Suppressor macrophage treated with lipopolysaccharide for 1 hour (primary cell): ENCODE results near the gene C1orf232.

Experiments used
- DNase-seq, 3 donors: peaks; one replicate each; pipeline ENCODE4 v3.0.0-alpha.2; 2020 to 2022

Gene C1orf232

DNA sequence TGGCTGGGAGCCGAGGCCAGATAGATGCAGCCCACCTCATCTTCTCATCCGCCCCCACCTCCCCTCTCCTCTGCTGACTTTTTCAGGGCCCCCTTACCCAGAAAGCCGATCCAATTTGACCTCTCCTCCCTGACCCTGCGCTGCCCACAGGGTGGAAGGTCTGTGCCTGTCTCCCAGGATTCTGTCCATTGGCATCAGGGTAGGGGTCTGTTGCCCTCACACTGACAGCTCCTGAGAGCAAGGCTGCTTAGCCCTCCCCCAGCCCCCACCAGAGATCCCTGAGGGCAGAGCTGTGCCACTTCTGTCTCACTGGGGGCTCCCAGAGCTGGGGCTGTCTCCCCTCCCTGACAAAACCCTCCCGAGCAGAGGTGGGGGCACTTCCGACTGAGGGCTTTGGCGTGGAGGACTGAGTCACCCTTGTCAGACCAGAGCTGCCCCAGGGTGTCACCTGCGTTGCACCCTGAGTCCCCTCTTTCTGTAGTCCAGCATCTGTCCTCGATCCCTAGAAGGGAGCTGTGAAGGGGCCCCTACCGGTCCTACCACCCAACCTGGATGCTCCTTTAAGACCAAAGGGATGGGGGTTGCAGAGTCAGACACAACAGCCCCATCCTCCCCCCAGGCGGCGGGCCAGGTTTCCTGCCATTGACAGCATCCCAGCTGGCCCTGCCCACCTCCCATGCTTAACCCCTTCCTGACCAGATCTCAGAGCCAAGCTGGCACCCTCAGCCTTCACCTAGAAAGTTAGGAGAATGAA is 12.3 kb downstream of the C1orf232 start:
- DNase-seq, result no peak

DNA sequence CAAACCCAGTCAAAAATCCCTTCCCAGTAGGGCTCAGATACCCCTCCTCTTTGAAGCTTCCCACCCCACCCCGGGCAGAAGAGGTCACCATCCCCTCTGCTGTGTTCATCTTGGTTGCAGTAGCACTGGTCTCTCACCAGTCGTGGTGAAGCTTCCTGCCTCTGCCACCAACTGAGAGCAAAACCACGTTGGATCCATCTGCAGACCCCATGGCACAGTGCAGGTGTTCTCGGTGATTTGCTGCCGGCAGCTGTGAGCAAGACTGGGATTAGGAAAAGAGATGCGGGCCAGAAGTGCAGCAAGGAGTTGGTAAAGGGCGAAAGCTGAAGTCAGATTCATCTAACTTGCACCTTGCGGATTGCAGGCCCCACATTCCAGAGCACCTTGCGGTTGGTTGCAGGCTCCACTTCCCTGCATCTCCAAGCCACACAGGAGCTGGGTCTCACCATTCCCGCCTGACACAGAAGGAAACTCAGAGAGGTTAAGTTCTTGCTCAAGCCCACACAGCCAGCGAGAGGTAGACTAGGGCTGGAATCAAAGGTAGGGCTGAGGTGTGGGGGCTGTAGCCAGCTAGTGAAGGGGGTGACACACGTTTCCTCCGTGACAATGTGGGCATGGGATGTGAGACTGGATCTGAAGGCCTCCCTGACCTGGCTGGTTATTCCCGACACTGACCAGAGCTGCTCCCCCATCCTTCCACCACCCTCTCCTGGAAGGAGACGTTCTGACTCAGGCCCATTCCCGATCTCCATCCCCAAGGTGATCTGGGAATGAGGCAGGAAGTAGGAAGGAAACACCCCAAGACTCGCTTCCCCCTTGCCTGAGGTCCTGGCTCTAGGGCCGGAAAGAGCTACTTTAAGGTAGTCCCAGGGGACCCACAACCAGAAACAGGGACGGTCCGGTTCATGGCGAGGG is 13.1 kb downstream of the C1orf232 start:
- DNase-seq, result no peak

DNA sequence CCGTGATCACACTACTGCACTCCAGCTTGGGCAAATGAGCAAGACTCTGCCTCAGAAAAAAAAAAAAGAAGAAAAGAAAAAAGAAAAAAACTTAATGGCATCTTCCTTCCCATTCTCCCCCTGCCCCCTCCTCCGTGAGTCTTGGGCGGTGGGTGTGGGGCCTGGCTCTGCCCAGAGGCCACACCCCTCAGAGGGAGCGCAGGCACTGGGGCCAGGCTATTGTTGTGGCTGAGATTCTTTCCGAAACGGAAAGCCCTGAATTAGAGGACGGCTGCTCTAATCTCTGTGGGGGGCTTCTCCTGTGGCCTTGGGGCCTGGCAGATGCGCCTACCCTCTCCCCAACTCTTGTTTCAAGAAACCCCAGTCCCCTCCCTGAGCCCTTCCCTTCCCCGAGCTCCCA is 14.0 kb downstream of the C1orf232 start:
- DNase-seq, result no peak

DNA sequence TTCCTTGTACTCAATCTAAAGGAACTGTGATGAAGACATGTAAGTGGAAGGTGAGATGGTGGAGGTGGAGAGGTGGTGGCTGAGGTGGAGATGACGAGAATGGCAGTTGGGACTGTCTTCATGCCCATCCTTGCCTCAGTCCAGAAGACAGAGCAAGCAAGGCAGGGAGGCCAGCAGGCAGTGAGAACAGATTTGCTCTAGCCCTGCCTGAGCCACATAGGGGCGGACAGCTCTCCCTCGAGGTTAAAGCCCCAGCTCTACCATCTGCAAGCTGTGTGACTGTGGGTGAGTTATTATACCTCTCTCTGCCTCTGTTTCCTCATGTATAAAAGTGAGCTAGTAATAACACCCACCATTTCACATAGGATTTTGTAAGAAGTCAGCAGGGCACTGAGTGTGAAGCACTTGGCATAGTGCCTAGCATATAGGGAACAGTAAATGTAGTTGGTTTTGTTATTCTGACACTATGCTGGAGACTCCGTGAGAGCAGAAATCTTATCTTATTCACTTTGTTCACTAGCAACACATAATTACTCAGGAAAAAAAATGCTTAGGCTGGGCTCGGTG is 14.7 kb downstream of the C1orf232 start:
- DNase-seq, result peak; percentile 30 to 46 (median 39)

DNA sequence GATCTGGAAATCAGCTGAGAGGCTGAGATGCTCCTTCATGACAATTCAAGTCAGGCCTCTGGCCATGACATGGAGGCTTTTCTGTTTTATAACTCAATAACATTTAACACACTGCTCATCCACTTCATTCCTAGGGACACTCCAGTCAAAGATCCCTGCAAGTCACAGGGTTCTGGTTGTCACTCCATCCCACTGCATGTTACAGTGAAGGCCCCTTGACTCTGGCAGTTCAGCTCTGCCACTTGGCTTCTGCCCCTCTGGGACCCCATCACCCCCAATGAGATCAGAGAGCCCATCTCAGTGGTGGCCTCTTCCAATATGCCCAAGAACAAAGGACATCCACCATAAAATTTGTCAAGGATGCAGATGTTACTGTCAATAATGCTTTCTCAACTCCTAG is 19.9 kb downstream of the C1orf232 start:
- no peak for DNase-seq

DNA sequence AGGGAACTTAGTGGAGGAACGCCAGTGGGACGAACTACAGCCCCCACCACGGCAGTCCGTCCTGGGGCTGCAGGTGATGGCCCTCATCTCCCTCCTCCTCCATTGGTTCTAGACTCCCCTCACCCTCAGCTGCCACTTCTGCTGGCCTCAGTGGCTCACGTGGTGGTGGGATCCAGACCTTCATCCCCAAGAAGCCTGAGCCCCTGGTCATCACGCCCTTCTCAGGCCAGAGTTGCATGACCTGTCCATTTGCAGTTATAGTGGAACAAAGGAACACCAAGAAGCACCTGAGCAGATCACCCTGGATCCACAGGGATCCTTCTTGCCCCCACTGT is 22.8 kb downstream of the C1orf232 start:
- no peak for DNase-seq

DNA sequence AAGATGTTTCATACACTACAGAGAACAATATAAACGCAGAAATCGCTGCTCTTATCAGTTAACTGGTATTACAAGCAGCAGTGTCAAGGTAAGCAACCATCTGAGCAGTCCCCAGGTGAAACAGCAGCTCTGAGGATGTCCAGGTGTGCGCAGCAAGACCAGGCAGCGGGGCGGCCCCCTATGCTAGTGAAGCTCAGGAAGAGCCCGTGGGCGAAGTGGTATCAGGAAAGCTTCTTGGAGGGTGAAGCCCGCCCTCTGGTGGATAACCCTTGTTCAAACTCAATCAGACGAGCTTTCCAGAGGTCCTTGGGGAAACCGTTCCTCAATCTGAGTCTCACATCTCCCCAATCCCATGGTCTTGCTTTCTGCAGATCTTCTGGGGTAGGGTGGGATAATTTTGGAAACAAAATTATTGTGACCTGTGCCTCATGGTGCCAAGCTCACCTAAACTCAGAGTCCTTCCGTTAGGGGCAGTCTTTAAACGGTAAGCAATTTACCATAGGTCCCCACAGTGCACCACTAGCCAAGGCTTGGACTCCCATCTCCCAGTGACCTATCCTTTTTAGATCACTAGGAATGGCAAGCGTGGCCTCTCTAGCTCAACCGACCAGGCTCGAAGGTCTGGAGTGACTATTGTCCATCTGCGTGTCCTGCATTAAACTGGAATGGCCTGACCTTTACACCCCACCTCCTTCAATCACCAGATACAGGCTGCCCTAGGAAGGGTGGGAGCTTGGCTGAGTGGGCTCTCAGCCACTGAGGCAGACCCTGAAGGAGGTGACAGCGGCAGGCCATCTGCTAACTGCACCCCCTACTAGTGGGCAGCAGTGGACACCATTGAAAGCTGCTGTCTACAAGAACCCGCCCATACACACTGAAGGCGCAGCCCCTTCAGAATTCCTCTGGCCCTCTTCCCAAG is 23.5 kb downstream of the C1orf232 start:
- peak; percentile 90 to 91 (median 91) for DNase-seq

DNA sequence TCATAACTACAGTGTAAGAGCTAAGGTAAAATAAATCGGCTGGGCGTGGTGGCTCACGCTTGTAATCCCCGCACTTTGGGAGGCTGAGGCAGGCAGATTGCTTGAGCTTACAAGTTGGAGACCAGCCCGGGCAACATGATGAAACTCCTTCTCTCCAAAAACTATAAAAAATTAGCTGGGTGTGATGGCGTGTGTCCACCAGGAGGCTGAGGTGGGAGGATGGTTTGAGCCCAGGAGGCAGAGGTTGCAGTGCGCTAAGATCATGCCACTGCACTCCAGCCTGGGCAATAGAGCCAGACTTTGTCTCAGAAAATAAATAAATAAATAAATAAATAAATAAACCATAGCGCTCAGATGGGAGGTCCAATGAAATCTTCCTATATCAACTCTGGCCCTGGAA is 26.6 kb downstream of the C1orf232 start:
- no peak for DNase-seq

DNA sequence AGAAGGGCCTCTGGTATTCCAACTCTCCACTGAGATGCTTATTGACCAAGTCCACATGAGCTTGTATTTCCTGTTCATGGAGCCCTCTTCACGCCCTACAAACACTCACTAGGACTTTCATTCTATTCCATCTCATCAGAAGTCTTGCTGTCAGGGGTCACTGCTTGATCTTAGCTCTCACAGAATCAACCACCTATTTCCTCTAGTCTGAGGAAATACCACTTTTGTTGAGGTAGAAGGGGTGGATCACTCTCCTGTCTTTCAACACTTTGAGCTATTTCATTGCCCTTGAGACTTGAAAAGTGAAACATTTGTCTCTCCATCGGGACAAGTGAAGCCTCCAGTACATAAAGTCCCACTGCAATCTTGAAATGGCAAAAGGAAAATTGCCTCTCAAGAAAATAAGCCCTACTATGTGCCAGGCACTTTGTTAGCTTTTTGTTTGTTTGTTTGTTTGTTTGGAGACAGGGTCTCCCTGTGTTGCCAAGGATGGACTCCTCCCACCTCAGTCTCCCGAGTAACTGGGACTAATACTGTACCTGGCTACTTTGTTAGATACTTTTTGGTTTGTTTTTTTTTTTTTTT is 29.7 kb downstream of the C1orf232 start:
- no peak for DNase-seq

DNA sequence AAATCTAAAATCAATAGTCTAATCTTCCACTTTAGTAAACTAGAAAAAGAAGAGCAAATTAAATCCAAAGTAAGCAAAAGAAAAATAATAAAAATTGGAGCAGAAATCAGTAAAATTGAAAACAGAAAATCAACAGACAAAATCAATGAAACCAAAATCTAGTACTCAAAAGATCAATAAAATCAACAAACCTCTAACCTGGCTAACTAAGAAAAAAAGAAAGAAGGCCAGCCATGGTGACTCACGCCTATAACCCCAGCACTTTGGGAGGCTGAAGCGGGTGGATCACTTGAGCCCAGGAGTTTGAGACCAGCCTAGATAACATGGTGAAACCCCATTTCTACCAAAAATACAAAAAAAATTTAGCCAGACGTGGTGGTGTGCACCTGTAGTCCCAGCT is 34.3 kb downstream of the C1orf232 start:
- DNase-seq, result no peak

DNA sequence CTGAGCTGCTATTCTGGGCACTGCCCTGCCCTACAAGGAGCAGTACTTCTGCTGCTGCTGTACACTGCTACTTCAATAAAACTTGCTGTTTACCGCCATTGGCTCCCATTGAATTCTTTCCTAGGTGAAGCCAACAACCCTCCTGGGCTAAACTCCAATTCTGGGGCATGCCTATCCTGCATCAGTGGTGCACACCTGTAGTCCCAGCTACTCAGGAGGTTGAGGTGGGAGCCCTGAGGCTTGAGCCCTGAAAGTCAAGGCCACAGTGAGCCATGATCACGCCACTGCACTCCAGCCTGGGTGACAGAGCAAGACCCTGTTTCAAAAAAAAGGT is 36.0 kb downstream of the C1orf232 start:
- no peak for DNase-seq

DNA sequence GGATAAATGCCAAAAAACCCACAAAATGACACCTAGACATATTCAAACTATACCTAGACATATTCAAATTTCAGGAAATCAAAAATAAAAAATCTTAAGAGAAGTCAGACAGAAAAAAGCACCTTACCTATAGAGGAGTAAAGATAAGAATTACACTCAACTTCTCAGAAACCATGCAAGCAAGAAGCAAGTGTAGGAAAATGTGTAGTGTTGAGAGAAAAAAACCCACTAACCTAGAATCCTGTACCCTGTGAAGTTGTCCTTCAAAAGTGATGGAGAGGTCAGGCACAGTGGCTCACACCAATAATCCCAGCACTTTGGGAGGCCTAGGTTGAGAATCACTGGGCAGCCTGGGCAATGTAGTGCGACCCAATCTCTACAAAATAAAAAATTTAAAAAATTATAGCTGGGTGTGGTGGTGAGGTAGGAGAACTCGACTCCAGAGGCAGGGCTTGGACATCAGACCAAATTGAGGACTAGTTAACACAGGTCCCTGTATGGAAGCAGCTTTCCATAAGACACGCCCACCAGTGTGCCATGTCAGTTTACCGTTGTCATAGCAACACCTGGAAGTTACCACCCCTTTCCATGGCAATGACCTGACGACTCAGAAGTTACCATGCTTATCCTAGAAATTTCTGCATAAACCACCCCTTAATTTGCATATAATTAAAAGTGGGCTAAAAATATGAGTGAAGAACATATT is 36.5 kb downstream of the C1orf232 start:
- DNase-seq, result no peak

DNA sequence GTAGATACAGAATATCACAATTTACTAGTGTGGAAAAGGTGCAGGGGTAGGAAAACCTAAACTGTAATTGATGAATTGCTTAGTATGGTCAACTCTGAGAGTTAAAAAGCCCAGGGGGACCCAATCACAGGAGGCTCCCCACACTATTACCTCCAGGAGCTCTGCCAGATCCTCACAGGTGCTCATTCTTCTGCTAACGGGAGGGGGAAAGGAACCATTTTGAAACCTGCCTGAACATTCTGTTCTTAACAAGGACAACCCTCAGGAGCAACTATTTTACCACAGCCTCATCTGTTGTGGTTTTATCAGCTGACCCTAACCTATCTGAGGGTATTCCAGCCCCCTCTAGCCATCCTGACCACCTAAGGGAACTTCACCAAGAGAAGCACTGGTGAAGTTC is 38.1 kb downstream of the C1orf232 start:
- DNase-seq, result no peak

DNA sequence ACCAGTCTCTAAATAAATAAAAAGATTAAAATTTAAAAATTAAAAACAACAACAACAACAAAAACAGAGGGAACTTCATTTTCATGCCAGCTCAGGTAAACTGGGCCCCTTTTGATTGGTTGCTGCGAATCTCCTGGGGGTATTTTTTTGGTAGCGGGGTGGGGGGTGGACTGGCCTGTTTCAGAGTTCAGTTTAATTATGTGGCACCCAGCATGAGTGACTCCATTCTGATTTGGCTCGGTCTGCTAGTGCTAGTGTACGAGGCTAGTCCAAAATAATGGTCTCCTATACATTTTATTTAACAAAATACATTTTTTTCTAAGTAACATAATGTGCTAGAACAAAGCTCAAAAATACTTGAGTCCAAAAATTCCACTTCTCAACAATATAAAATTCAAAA is 39.0 kb downstream of the C1orf232 start:
- DNase-seq, result no peak

DNA sequence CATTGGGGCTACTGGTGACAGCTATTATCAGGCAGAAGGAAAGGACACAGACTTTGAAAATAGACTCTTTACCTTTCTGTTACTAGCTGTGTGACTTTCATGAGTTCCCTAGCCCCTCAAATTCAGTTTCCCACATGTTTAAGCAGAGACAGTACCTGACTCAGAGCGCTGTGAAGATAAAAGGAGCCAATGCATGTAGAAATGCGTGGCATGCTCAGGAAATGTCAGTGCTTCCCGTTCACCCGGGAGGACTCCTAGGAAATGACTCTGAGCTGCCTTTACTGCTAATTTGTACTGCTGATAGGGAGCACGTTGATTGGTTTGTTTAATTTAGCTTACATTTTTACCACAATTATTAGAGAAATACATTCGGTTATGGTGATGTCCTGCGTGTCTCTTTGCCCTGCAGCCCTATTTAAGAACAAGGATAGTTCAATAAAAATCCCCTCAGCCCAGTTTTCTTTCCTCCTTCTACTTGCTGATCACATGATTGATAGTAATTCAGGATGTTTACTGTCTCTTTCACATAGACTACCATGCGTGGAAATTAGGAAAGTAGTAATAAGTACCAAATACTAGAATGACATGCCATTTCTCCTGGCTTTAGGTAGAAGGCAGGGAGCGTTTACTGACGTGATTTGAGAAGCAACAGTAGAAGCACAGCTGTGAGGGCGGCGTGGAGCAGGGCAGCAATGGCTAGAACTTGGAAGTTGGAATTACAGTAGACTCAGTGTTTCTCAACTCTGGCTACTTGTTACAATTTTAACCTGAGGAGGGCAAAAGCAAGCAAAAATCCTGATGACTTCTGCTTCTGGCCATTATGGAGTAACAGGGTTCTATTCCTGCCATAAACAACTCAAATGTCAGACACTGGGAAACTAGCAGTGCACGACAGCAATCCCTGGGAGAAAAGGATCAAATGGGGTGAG is 41.3 kb downstream of the C1orf232 start:
- DNase-seq, result peak; percentile 38 to 60 (median 49)

DNA sequence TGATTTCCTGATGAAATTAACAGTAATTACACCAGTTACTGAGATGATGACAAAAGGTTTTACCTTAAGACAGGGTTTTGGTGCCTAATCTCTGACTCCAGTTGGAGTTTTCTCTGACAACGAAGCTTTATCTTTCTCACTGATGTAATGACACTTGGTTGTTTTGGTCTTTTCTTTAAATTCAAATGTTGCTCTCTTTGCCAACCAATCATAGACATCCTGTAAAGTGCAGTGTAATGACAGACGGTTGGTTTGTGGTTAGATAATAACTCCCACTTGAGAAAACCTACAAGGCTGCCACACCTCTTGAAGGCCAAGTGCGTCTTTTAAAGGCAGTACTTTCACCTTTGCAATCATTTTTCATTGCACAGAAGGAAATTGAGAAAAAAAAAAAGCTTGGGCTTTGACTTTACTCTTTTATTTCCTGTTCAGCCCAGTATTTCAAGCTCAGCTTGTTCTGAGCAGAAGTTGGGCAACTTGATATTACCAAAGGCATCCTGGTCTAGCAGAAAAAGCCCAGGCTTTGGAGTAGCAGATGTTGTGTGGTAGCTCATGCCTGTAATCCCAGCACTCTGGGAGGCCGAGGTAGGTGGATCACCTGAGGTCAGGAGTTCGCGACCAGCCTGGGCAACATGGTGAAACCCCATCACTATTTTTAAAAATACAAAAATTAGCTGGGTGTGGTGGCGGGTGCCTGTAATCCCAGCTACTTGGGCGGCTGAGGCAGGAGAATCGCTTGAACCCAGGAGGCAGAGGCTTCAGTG is 42.3 kb downstream of the C1orf232 start:
- DNase-seq, result peak; percentile 56 to 62 (median 60)

DNA sequence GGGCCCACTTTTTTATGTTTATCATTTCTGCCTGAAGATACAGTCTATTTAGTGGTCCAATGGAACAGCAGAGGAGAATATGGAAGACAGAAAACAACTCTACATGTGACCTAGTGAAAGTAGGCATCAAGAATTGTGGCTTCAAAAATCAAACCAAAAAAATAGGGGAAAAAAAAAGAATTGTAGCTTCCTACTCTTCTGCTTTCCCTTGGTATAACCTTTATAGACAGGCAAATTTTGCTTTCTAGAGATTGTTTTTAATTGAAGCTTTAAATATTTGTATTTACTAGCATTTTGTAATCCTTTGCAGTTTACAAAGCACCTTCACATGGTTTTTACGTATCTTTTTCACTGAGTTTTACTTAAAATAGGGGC is 42.8 kb downstream of the C1orf232 start:
- no peak for DNase-seq

DNA sequence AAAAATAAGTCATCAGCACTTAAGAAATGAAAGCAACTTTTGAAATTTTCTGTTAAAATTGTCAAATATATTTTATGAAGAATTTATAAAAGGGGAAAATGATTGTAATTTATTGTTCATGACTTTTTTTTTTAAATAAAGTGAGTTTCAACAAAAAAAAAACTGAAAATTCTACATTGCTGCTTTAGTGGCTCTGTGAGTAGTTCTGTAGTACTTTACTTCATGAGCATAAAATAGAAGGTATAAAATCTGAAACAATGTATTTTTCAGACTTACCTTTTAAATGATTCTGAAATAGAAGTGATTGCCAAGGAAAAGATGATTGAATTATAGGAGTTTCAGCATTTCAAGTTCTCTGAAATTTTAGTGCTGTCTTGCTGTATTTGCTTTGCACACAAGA is 43.4 kb downstream of the C1orf232 start:
- DNase-seq, result no peak

DNA sequence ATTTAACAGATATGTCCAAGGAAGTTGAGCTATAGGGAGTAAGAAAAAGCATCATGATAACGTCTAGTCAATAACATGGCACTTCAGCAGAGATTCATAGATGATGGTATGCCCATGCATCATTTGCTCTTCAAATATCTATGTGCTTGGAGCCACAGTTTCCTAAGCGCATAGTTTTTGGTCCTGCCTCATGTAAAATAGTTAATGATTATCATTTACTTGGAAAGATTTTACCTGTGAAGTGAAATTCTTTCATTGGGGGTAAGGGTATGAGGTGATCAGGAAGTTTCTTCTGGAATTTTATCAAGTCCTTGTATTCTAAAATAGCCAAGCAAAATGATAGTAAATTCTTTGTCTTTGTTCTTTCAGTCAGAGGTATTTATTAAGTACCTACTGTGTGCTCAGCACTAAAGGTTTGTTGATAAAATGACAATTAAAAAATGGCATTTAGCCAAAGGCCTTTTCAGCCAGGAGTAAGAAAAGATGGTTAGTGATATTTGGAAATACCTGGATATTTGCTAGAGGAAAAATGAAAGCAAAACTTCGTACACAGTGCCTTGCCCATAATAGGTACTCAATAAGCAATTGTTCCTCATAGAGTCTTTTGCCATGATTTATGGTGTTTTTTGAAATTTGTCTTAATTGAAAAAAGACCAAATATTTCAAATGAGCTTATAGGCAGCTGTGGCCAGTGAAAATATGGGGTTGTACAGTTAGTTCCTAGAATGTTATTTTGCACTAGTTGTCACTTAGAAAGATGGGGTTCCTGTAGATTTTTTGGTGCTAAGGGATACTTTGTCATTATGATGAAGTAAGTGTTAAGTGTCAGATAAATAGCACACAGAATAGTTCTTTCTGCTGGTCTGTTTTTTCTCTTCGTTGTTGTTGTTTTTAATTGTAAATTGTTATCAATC is 44.1 kb downstream of the C1orf232 start:
- DNase-seq, result no peak
